Common myeloid progenitor, CD34-positive (primary cell): Measurements from ENCODE around the gene RAD51B.

ENCODE experiments used
- CTCF ChIA-PET: fragments of 350-600 bp; sonication (Branson Sonifier 250); formaldehyde crosslinking; loops from one replicate; lab custom pipeline; 2021; ENCODE audit warnings: antibody characterized with exemption; lab: Charles Lee
- POLR2A ChIA-PET: fragments of 350-600 bp; sonication (Branson Sonifier 250); formaldehyde crosslinking; loops from one replicate; lab custom pipeline; 2021; ENCODE audit warnings: antibody characterized with exemption; lab: Charles Lee
- DNase-seq, 3 donors: peaks; one replicate each; pipeline versions ENCODE4 v3.0.0 to v3.0.0-alpha.2; 2013
- H3K27ac ChIP-seq, 2 experiments: 1 replicate in 1 of 2; 2 replicates in 1 of 2; pipeline ENCODE4 v1.7.0; 2013; ENCODE audit warnings: inconsistent platforms in 2 of 2, low read length in 2 of 2, mild to moderate bottlenecking in 2 of 2, low read depth in 1 of 2, moderate library complexity in 1 of 2; ENCODE audit not compliant: severe bottlenecking in 2 of 2, insufficient read depth in 1 of 2, poor library complexity in 1 of 2
- H3K27me3 ChIP-seq, 5 experiments: replicated peaks in 2 of 5; 1 replicate in 3 of 5; 2 replicates in 2 of 5; pipeline versions ENCODE4 v1.6.1 to v1.7.0; 2013; ENCODE audit warnings: low read length in 4 of 5, mild to moderate bottlenecking in 2 of 5, moderate library complexity in 2 of 5, inconsistent platforms in 1 of 5; ENCODE audit not compliant: insufficient read depth in 5 of 5, control insufficient read depth in 4 of 5
- H3K36me3 ChIP-seq, 4 experiments: 1 replicate in 2 of 4; 2 replicates in 2 of 4; pipeline versions ENCODE4 v1.6.1 to v1.7.0; 2013; ENCODE audit warnings: low read length in 3 of 4, control low read depth in 1 of 4, mild to moderate bottlenecking in 1 of 4; ENCODE audit not compliant: control insufficient read depth in 4 of 4, insufficient read depth in 4 of 4
- H3K4me1 ChIP-seq, 4 experiments: 1 replicate in 3 of 4; 2 replicates in 1 of 4; pipeline versions ENCODE4 v1.6.1 to v1.7.1; 2013; ENCODE audit warnings: low read length in 3 of 4, mild to moderate bottlenecking in 3 of 4, control low read depth in 1 of 4, inconsistent platforms in 1 of 4, moderate library complexity in 1 of 4; ENCODE audit not compliant: control insufficient read depth in 4 of 4, insufficient read depth in 4 of 4; ENCODE audit errors: control extremely low read depth in 1 of 4
- H3K4me3 ChIP-seq, 7 experiments: 1 replicate in 4 of 7; 2 replicates in 3 of 7; pipeline versions ENCODE4 v1.5.1 to v1.7.0; 2013; ENCODE audit warnings: mild to moderate bottlenecking in 7 of 7, low read length in 6 of 7, moderate library complexity in 6 of 7, inconsistent platforms in 2 of 7, low read depth in 2 of 7, control low read depth in 1 of 7; ENCODE audit not compliant: insufficient read depth in 4 of 7, control insufficient read depth in 1 of 7; ENCODE audit errors: extremely low read depth in 1 of 7
- H3K9me3 ChIP-seq, 5 experiments: 1 replicate in 4 of 5; 2 replicates in 1 of 5; pipeline versions ENCODE4 v1.6.1 to v1.7.1; 2013; ENCODE audit warnings: low read length in 4 of 5, mild to moderate bottlenecking in 2 of 5, inconsistent platforms in 1 of 5, low read depth in 1 of 5, moderate library complexity in 1 of 5; ENCODE audit not compliant: control insufficient read depth in 4 of 5, insufficient read depth in 2 of 5; ENCODE audit errors: control extremely low read depth in 1 of 5
- WGBS: methylation state at CpG from one replicate; pipeline ENCODE4 v1.1.5; 2013; ENCODE audit not compliant: insufficient coverage; 5-methylcytosine and 5-hydroxymethylcytosine counted together

Gene RAD51B

GRCh38 chr14:68137704-68138619 lies 318.4 kb downstream of the RAD51B start:
- no peaks in the 10 kb centered on the region for H3K27me3 ChIP-seq
- peak in 1 of 3 donors; percentile 54 for DNase-seq
- 80% methylated on average over 1 of the region's 3 CpGs for WGBS
- H3K4me1 ChIP-seq: peaks cover 3 to 47% (median 18%) of the 10 kb centered on the region in 4 experiments
- ChIA-PET POLR2A (no interaction called here), CTCF (interaction anchor here (0.9 to 1.1 kb wide), 2 partner anchors 9 to 203 kb away, joined by 3 read pairs; no protein-coding TSS in a partner anchor)
- H3K27ac ChIP-seq: no peak overlapping the region
- no peaks in the 10 kb centered on the region for H3K9me3 ChIP-seq
- no peaks in the 10 kb centered on the region for H3K36me3 ChIP-seq
- H3K4me3 ChIP-seq: peak overlapping the region in 1 of 7 experiments; percentile 7

GRCh38 chr14:68139431-68140075 lies 320.0 kb downstream of the RAD51B start:
- Histone ChIP-seq H3K27me3 (no peaks in the 10 kb centered on the region), H3K27ac (no peak overlapping the region), H3K4me3 (no peak overlapping the region), H3K4me1 (peaks cover 11 to 63% (median 32%) of the 10 kb centered on the region in 4 experiments), H3K36me3 (no peaks in the 10 kb centered on the region), H3K9me3 (no peaks in the 10 kb centered on the region)
- CTCF ChIA-PET: no interaction called here
- WGBS: 80% methylated on average over 2 of the region's 4 CpGs
- POLR2A ChIA-PET: no interaction called here
- DNase-seq: no peak

DNA sequence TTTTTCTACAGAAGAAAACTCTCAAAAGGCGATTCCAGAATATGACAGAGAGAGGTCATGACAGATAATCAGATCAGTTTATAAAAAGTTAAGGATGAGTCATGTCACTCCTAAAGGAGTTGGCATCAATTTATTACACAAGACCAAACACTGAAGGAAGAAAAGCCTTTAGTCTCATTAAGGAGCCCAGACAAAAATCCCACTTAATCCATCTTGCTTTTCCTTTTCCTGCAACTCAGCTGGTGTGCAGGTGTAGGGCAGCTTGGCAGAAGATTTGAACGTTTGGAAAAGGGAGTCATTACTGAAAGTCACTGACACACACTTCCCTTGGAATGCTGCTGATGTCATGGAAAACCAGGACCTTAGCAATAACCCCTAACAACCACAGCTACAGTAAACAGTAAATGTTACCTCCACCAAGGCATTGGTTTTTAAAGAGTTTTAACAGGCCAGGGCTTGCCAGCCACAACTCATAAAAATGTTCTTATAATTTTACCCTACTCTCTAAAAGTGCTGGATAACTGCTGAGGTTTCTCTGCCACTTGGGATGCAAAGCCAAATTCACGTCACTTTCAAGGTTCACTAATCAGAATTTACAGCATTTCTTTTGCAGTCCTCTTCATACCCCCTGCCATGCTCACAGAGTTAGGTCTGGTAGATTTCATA lies 320.6 kb downstream of the RAD51B start:
- Histone ChIP-seq H3K36me3 (no peaks in the 10 kb centered on the region), H3K4me3 (no peak overlapping the region), H3K27ac (no peak overlapping the region), H3K9me3 (no peaks in the 10 kb centered on the region), H3K4me1 (peaks cover 15 to 69% (median 37%) of the 10 kb centered on the region in 4 experiments), H3K27me3 (no peaks in the 10 kb centered on the region)
- WGBS: 88% methylated on average over 1 of the region's 3 CpGs
- ChIA-PET CTCF (no interaction called here), POLR2A (no interaction called here)
- no peak for DNase-seq

GRCh38 chr14:68140806-68141205 lies 321.2 kb downstream of the RAD51B start:
- Histone ChIP-seq H3K9me3 (no peaks in the 10 kb centered on the region), H3K27ac (no peak overlapping the region), H3K4me3 (no peak overlapping the region), H3K36me3 (no peaks in the 10 kb centered on the region), H3K4me1 (peaks cover 15 to 75% (median 41%) of the 10 kb centered on the region in 4 experiments), H3K27me3 (no peaks in the 10 kb centered on the region)
- no peak for DNase-seq
- WGBS: no CpG with 5 or more reads among the region's 3 CpGs
- CTCF ChIA-PET: no interaction called here
- POLR2A ChIA-PET: no interaction called here

- POLR2A ChIA-PET: no interaction called here
Measured at GRCh38 chr14:68141281-68142088, 321.9 kb downstream of the RAD51B start.

GRCh38 chr14:68143341-68143841 lies 323.8 kb downstream of the RAD51B start:
- DNase-seq: peak; percentile 60 to 98 (median 94)
- H3K27ac ChIP-seq: peak overlapping the region; percentile 47 to 69
- WGBS: 0% methylated on average over 3 of the region's 4 CpGs
- peaks cover 15 to 82% (median 48%) of the 10 kb centered on the region in 4 experiments for H3K4me1 ChIP-seq
- ChIA-PET POLR2A (interaction anchor here (0.6 kb wide), 1 partner anchor 198 kb away, joined by 4 read pairs; no protein-coding TSS in a partner anchor), CTCF (interaction anchor here (0.9 to 1.8 kb wide), 6 partner anchors 9 to 664 kb away, joined by 3 to 8 read pairs (median 4); no protein-coding TSS in a partner anchor)
- H3K27me3 ChIP-seq: no peaks in the 10 kb centered on the region
- peaks cover 0 to 6% (median 4%) of the 10 kb centered on the region in 5 experiments for H3K9me3 ChIP-seq
- peak overlapping the region in 3 of 7 experiments; percentile 11 to 29 (median 12) for H3K4me3 ChIP-seq
- H3K36me3 ChIP-seq: peaks cover 0 to 2% (median 0%) of the 10 kb centered on the region in 4 experiments

More at GRCh38 chr14:68141281-68142088, 321.9 kb downstream of the RAD51B start:
- Histone ChIP-seq H3K9me3 (no peaks in the 10 kb centered on the region), H3K4me3 (peak overlapping the region in 1 of 7 experiments; percentile 6), H3K27me3 (no peaks in the 10 kb centered on the region), H3K4me1 (peaks cover 15 to 82% (median 47%) of the 10 kb centered on the region in 4 experiments), H3K36me3 (peaks cover 0 to 1% (median 0%) of the 10 kb centered on the region in 4 experiments), H3K27ac (peak overlapping the region in 1 of 2 experiments; percentile 18)
- WGBS: no CpG with 5 or more reads among the region's 5 CpGs
- no peak for DNase-seq
- CTCF ChIA-PET: no interaction called here
